Measurements from ENCODE around the gene ACTL6A.
A peak's percentile ranks its signal among the peaks of the same experiment; 100 is the strongest.

Gene ACTL6A

GRCh38 chr3:179590669-179591068 is 27.9 kb downstream of the ACTL6A start:
- TF ChIP-seq CTCF (conservative IDR thresholded peaks at IDR 0.05; ENCODE audit: low read length), result no peak
- H3K4me3 ChIP-seq (ENCODE audit: low read length), result no peak overlapping the region
- no peak for DNase-seq (ENCODE audit: low read depth)

GRCh38 chr3:179591313-179591712 is 28.6 kb downstream of the ACTL6A start:
- DNase-seq (ENCODE audit: low read depth), result no peak
- no peak overlapping the region for H3K4me3 ChIP-seq (ENCODE audit: low read length)
- TF ChIP-seq CTCF (conservative IDR thresholded peaks at IDR 0.05; ENCODE audit: low read length), result no peak

- no peak for TF ChIP-seq CTCF (conservative IDR thresholded peaks at IDR 0.05; ENCODE audit: low read length)
- DNase-seq (ENCODE audit: low read depth), result no peak
- H3K4me3 ChIP-seq (ENCODE audit: low read length), result no peak overlapping the region
These were observed 36.8 kb downstream of the ACTL6A start for GRCh38 chr3:179599531-179599930.

GRCh38 chr3:179603321-179603720 is 40.6 kb downstream of the ACTL6A start:
- H3K4me3 ChIP-seq (ENCODE audit: low read length), result peak overlapping the region; percentile 97
- DNase-seq (ENCODE audit: low read depth), result no peak
- no peak for TF ChIP-seq CTCF (conservative IDR thresholded peaks at IDR 0.05; ENCODE audit: low read length)

GRCh38 chr3:179603831-179604230 is 41.1 kb downstream of the ACTL6A start:
- DNase-seq (ENCODE audit: low read depth), result no peak
- H3K4me3 ChIP-seq (ENCODE audit: low read length), result peak overlapping the region; percentile 97
- no peak for TF ChIP-seq CTCF (conservative IDR thresholded peaks at IDR 0.05; ENCODE audit: low read length)

- peak within 1 kb of the TSS; percentile 97 for H3K4me3 ChIP-seq (ENCODE audit: low read length)
- TF ChIP-seq CTCF (conservative IDR thresholded peaks at IDR 0.05; ENCODE audit: low read length), result no peak
- peak; percentile 96 for DNase-seq (ENCODE audit: low read depth)
These were observed 41.8 kb downstream of the ACTL6A start, which contains the start of the genes MRPL47 and NDUFB5 for GRCh38 chr3:179604321-179605078. Gene MRPL47 (minus strand): TSS chr3:179604638. CDS start chr3:179604624, 14 bp downstream. Gene NDUFB5 (plus strand): TSS chr3:179604794. CDS start chr3:179604816, 22 bp downstream.

GRCh38 chr3:179606534-179607085 is 43.9 kb downstream of the ACTL6A start:
- peak; percentile 19 for DNase-seq (ENCODE audit: low read depth)
- no peak overlapping the region for H3K4me3 ChIP-seq (ENCODE audit: low read length)
- TF ChIP-seq CTCF (conservative IDR thresholded peaks at IDR 0.05; ENCODE audit: low read length), result no peak

Measured in AG10803 (cell line).